HG02678 (cell line): ENCODE measurements around the gene SPAG17.
"Not testable (repeated sequence)": the region's sequence is repeated elsewhere in the genome, so short reads cannot be mapped to it uniquely, and the experiment has no call there.

Source experiments
- ATAC-seq: cut with Tn5 transposase; IDR thresholded peaks from one replicate; pipeline ENCODE4 v1.9.1; 2021; ENCODE audit warnings: mild to moderate bottlenecking, moderate library complexity; ENCODE audit not compliant: unreplicated experiment

The SPAG17 gene

GRCh38 chr1:117985973-117986372, 199.1 kb downstream of the SPAG17 start:
- ATAC-seq, result peak; percentile 79

- ATAC-seq, result no peak
These were observed 199.8 kb downstream of the SPAG17 start for GRCh38 chr1:117985239-117985638.

GRCh38 chr1:117981455-117982192, 203.4 kb downstream of the SPAG17 start:
- no peak for ATAC-seq

- no peak for ATAC-seq
These were observed 208.6 kb downstream of the SPAG17 start for GRCh38 chr1:117976381-117976780.

GRCh38 chr1:117971777-117972176, 213.3 kb downstream of the SPAG17 start:
- no peak for ATAC-seq

GRCh38 chr1:117970252-117970651, 214.8 kb downstream of the SPAG17 start:
- no peak for ATAC-seq

GRCh38 chr1:117967881-117968280, 217.1 kb downstream of the SPAG17 start:
- ATAC-seq, result no peak

GRCh38 chr1:117967477-117967876, 217.6 kb downstream of the SPAG17 start:
- ATAC-seq, result no peak

GRCh38 chr1:117964290-117965038, 220.6 kb downstream of the SPAG17 start:
- ATAC-seq, result no peak

GRCh38 chr1:117959364-117959763, 225.7 kb downstream of the SPAG17 start:
- ATAC-seq, result no peak

GRCh38 chr1:117952386-117952785, 232.6 kb downstream of the SPAG17 start:
- ATAC-seq, result no peak

- no peak for ATAC-seq
These were observed 242.7 kb downstream of the SPAG17 start for GRCh38 chr1:117942293-117942692.

- no peak for ATAC-seq
These were observed 251.3 kb downstream of the SPAG17 start for GRCh38 chr1:117933769-117934168.

GRCh38 chr1:117932576-117932975, 252.5 kb downstream of the SPAG17 start:
- no peak for ATAC-seq

GRCh38 chr1:117930484-117930883, 254.5 kb downstream of the SPAG17 start:
- no peak for ATAC-seq

- ATAC-seq, result no peak
These were observed 254.9 kb downstream of the SPAG17 start for GRCh38 chr1:117930173-117930447.

GRCh38 chr1:117929343-117930172, 255.5 kb downstream of the SPAG17 start, which contains the start of the genes GDAP2 and WDR3:
TSS of gene GDAP2 (minus strand) at chr1:117929621. CDS start at chr1:117920357, 9,264 bp downstream.
TSS of gene WDR3 (plus strand) at chr1:117929739. CDS start at chr1:117933320, 3,581 bp downstream.
- ATAC-seq, result peak; percentile 94

- ATAC-seq, result peak; percentile 39
These were observed 256.1 kb downstream of the SPAG17 start for GRCh38 chr1:117928881-117929342.

- ATAC-seq, result no peak
These were observed 259.0 kb downstream of the SPAG17 start for GRCh38 chr1:117925981-117926380.

GRCh38 chr1:117922717-117923116, 262.3 kb downstream of the SPAG17 start:
- not testable (repeated sequence) for ATAC-seq

GRCh38 chr1:117921991-117922390, 263.0 kb downstream of the SPAG17 start:
- no peak for ATAC-seq
